A549 treated with DMSO at 1 μM for 4 hours (cell line): ENCODE data around the gene UVRAG. TPM values are rescaled to one million over a fixed set of nuclear protein-coding genes. Genes with fewer than 3 reads are reported as not detected.

Experiments
- total RNA-seq: library from RNA; stranded (reverse); fragments of 200-300 nt; extraction: Qiagen RNA extraction; gene quantifications from 5 replicates; pipeline ENCODE4 v1.2.3, GENCODE V29; 2022; ENCODE audit warnings: low read depth

UVRAG gene
- 9.9 to 12.8 TPM (median 12.2 TPM) in 5 replicates for total RNA-seq

GRCh38 chr11:75814677-75815344 is at the start of gene UVRAG:
TSS of gene UVRAG (plus strand) at chr11:75815210. CDS start at chr11:75815408, 198 bp downstream.

DNA sequence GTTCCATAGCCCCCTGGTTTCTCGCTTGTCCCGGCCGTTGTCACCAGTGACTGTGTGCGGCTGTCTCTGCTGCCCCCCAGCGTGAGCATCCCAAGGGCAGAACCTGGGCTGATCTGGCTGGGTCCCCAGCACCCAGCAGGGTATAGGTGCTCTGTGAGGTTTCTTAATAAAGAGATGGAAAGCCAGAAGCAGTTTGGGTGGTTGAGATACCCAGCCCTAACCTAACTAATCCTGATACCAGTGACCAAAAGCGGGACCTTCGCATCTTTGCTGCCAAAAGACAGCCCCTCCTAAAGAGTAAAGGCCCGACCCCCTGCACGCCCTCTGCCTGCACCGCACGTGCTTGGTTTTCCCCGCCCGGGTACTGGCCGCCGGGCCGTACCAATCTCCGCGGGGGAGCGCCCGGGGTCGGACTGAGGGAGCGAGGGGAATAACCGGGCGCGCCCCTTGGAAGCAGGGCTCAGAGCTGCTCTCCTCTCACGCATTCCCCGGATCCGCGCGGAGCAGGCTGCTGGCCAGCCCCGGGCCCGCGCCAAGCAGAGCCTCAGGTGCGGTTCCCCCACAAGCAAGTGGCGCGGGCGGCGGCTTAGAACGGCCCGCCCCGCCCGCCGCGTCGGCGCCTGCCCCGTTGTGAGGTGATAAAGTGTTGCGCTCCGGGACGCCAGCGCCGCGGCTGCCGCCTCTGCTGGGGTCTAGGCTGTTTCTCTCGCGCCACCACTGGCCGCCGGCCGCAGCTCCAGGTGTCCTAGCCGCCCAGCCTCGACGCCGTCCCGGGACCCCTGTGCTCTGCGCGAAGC is 46.7 kb upstream of the UVRAG start, which contains the start of gene DGAT2:
Gene DGAT2 (plus strand): TSS at position 667 of the 797 bp plus-strand sequence. CDS start 214 bp downstream, outside the sequence.

Other genes with a start within 250 kb of the UVRAG start
- gene MAP6, start 146.2 kb upstream of the UVRAG start, total RNA-seq = 1.4 to 1.9 TPM (median 1.6 TPM) in 5 replicates
- gene MOGAT2, start 97.4 kb upstream of the UVRAG start, total RNA-seq = 0.05 TPM in 1 of 5 replicates, not detected in the others
- 1.1 to 3.0 TPM (median 2.1 TPM) in 5 replicates for gene DGAT2, start 46.4 kb upstream of the UVRAG start, total RNA-seq